CD4-positive, alpha-beta T cell treated with Interleukin-1 beta for 1 hour (primary cell): Measurements from ENCODE around the gene C16orf92.
A peak's percentile ranks its signal among the peaks of the same experiment; 100 is the strongest.
"Not testable (repeated sequence)": the region's sequence is repeated elsewhere in the genome, so short reads cannot be mapped to it uniquely, and the experiment has no call there.

ENCODE experiments used
- DNase-seq, 2 donors: peaks; one replicate each; pipeline ENCODE4 v3.0.0-alpha.2; 2020 to 2022

The C16orf92 gene

GRCh38 chr16:30005341-30006094 is 17.5 kb upstream of the C16orf92 start:
- peak; percentile 48 to 54 for DNase-seq

DNA sequence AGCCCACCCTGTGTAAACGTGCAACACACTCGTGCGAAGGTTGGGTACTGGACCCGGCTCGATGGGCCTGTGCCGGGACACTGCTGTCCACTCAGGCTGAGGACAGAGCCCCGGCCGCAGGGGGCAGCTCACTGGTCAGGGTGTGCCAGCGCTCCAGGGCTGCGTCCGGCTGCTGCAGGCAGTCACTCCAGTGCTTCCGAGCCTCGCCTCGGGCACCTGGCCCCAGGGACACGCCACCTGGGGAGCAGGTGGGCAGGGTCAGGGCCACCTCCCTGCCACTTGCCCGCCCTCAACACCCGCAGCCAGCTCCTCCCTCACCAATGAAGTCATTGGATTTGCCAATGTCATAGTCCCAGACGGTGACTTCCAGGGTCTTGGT is 16.9 kb upstream of the C16orf92 start:
- DNase-seq, result no peak

- no peak for DNase-seq
Measured at GRCh38 chr16:30006659-30007377, 16.2 kb upstream of the C16orf92 start.

DNA sequence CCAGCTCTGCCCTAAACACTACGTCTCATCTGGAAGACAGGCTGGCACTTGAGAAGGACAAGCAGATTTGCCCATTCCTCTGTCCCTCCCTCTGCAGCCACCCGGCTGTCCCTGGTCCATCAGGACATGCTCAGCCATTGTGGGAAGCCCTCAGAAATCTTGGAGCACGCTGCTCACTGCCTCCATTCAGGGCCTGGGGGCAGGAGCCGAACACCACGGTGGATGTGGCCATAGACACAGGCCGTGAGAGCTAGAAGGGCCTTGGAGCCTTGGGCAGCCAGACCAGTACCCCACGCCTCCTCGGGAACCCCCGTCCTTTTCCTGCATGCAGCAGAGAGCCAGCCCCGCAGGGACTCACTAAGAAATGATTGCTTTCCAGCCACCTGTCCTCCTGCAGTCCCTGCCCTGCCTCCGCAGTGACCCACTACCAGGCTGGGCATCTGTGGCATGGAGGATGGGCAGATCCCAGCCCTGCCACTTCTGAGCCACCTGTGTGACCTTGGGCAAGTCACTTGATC is 15.6 kb upstream of the C16orf92 start:
- DNase-seq, result no peak

- no peak for DNase-seq
Measured at GRCh38 chr16:30009085-30009862, 13.7 kb upstream of the C16orf92 start.

- no peak for DNase-seq
Measured at GRCh38 chr16:30009990-30010843, 12.8 kb upstream of the C16orf92 start.

GRCh38 chr16:30010844-30011713 is 11.9 kb upstream of the C16orf92 start, which contains the start of gene DOC2A:
TSS of gene DOC2A (minus strand) at chr16:30011027. CDS start at chr16:30010222, 805 bp downstream.
- peak in 1 of 2 donors; percentile 34 for DNase-seq

- no peak for DNase-seq
Measured at GRCh38 chr16:30011714-30012504, 11.1 kb upstream of the C16orf92 start.

DNA sequence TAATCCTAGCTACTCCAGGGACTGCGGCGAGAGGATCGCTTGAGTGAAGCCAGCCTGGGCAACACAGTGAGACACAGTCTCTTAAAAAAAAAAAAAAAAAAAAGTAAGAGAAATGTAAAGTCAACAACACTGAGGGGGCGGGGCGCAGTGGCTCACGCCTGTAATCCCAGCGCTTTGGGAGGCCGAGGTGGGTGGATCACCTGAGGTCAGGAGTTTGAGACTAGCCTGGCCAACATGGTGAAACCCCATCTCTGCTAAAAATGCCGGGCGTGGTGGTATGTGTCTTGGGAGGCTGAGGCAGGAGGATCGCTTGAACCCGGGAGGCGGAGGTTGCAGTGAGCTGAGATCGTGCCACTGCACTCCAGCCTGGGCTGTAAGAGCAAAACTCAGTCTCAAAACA is 10.4 kb upstream of the C16orf92 start:
- DNase-seq, result not testable (repeated sequence)

GRCh38 chr16:30015450-30015849 is 7.5 kb upstream of the C16orf92 start:
- not testable (repeated sequence) for DNase-seq

DNA sequence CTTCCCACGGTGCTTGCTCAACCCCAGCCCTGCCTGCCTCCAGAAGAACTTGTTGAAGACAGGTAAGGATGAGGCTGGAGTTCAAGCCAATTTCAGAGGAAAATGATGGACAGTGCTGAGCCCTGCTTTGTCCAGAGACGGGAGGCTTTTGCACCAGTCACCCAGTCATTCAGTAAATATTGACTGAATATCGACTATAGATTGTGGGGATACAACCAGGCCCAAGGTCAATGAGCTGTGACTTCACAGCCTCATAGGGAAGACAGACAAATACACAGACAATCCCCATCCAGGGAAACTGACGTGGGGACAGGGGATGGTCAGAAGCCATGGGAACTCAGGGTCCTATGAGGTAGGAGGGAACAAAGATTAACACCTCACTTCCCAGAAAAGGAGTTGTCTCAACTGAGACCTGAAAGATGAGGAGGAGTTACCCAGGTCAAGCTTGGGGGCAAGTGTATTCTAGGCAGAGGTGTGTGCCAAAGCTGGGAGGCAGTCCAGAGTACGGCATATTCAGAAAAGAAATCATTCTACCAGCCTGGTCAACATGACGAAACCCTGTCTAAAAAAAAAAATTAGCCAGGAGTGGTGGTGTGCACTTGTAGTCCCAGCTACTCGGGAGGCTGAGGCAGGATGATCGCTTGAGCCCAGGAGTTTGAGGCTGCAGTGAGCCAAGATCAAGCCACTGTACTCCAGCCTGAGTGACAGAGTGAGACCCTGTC is 6.3 kb upstream of the C16orf92 start:
- no peak for DNase-seq

GRCh38 chr16:30017277-30017656 is 5.7 kb upstream of the C16orf92 start:
- DNase-seq, result no peak

DNA sequence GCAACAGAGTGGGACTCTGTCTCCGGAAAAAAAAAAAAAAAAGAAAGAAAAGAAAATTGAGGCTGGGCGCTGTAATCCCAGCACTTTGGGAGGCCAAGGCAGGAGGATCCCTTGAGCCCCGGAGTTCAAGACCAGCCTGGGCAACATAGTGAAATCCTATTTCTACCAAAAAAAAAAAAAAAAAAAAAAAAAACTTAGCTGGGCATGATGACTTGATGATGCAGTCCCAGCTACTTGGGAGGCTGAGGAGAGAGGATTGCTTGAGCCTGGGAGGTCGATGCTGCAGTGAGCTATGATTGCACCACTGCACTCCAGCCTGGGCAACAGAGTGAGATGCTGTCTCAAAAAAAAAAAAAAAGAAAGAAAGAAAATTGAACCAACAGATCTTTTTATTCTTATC is 5.1 kb upstream of the C16orf92 start:
- DNase-seq, result not testable (repeated sequence)

DNA sequence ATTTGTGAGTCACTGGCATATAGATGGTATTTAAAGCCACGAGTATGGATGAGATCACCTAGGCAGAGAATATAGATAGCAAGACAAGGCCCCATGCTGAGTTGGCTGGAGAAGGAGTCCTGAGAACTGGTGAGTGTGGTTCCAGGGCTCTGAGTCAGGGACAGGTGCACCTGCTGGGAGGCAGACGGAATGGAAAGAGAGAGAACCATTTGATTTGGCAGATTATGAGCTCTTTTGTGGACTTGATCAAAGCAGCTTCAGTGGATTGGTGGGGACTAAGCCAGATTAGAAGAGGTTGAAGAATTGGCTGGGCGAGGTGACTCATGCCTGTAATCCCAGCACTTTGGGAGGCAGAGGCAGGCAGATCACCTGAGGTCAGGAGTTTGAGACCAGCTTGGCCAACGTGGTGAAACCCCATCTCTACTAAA is 4.3 kb upstream of the C16orf92 start:
- no peak for DNase-seq

DNA sequence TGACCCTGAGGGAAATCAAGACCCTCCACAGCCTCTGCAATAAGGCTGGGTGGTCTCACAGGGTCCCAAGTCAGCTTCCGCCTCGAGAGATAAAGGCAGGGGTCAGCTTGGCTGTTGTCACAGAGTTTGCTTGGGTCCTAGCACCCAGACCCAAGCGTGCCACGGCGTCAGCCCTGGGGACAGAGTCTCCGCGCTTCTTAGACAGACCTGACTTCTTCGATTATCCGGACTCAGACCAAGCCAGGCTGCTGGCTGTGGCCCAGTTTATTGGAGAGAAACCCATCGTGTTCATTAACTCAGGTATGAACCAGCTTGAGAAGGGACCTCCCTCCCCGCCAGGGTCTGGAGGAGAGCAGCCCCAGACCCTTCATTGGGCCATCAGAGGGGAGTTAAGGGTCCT is 588 bp downstream of the C16orf92 start:
- no peak for DNase-seq

GRCh38 chr16:30024451-30024850 is 1.5 kb downstream of the C16orf92 start:
- DNase-seq, result no peak

GRCh38 chr16:30025156-30025555 is 2.2 kb downstream of the C16orf92 start:
- DNase-seq, result no peak

DNA sequence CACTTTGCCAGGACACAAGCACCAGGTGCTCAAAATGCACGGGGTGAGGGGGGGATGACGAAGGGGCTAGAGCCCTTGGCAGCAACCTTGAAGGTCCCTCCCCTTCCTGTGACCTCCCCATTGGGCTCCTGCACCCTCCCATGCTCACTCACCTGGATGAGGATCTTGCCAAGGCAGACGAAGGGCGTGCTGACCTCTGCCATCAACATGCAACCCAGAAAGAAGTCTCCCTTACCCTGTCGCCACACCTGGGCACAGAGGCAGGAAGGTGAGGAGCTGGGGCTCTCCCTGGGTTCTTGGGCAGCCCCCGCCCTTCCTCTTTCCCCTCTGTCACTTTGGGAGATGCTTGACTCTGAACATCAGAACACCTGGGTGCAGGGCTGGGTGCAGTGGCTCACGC is 2.6 kb downstream of the C16orf92 start:
- DNase-seq, result no peak

GRCh38 chr16:30026449-30026848 is 3.5 kb downstream of the C16orf92 start:
- DNase-seq, result no peak
